H1 (cell line): ENCODE data around the gene INKA2. TPM values are rescaled to one million over a fixed set of nuclear protein-coding genes. Genes with fewer than 3 reads are reported as not detected.
A peak's percentile ranks its signal among the peaks of the same experiment; 100 is the strongest.

Experiments
- CTCF ChIA-PET: fragments of 300-600 bp; sonication (Branson Sonifier 250); formaldehyde crosslinking; loops from one replicate; lab custom pipeline; 2021; ENCODE audit not compliant: partially characterized antibody; lab: Charles Lee
- POLR2A ChIA-PET: fragments of 300-600 bp; sonication (Branson Sonifier 250); formaldehyde crosslinking; loops from one replicate; lab custom pipeline; 2021; ENCODE audit warnings: inconsistent platforms; ENCODE audit not compliant: partially characterized antibody; lab: Charles Lee
- DNase-seq, 2 experiments: peaks; one replicate each; pipeline versions ENCODE4 v3.0.0 to v3.0.0-alpha.2; 2010 to 2022; ENCODE audit warnings: low spot score in 2 of 2, low read depth in 1 of 2, mixed read lengths in 1 of 2
- FAIRE-seq: peaks from 2 replicates; lab custom pipeline; 2011; peaks lifted over from hg19 to GRCh38; lab: Jason Lieb, UNC
- H2AFZ ChIP-seq: 2 replicates; pipeline ENCODE4 v1.8.1; 2012; ENCODE audit warnings: low read length, inconsistent platforms
- H2AK5ac ChIP-seq: 2 replicates; pipeline ENCODE4 v1.6.1; 2013; ENCODE audit warnings: low read depth, low read length
- H2BK120ac ChIP-seq: replicated peaks from 2 replicates; pipeline ENCODE3; 2013; ENCODE audit warnings: low read depth, low read length, inconsistent platforms
- H2BK12ac ChIP-seq: 2 replicates; pipeline ENCODE4 v1.6.1; 2013; ENCODE audit warnings: low read depth, low read length
- H2BK15ac ChIP-seq: 2 replicates; pipeline ENCODE4 v1.6.1; 2013; ENCODE audit warnings: low read length
- H2BK20ac ChIP-seq: 2 replicates; pipeline ENCODE4 v1.6.1; 2013; ENCODE audit warnings: low read length
- H2BK5ac ChIP-seq: 2 replicates; pipeline ENCODE4 v1.6.1; 2013; ENCODE audit warnings: low read depth, low read length
- H3K14ac ChIP-seq: 2 replicates; pipeline ENCODE4 v1.6.1; 2013; ENCODE audit warnings: inconsistent platforms; ENCODE audit not compliant: insufficient read length
- H3K18ac ChIP-seq: 2 replicates; pipeline ENCODE4 v1.6.1; 2013; ENCODE audit warnings: low read length; ENCODE audit errors: extremely low read depth
- H3K23ac ChIP-seq: 2 replicates; pipeline ENCODE4 v1.6.1; 2013; ENCODE audit warnings: inconsistent platforms; ENCODE audit not compliant: insufficient read length
- H3K23me2 ChIP-seq: 2 replicates; pipeline ENCODE4 v1.6.1; 2013; ENCODE audit warnings: low read depth, low read length
- H3K27ac ChIP-seq: 2 replicates; pipeline ENCODE4 v1.6.1; 2011; ENCODE audit warnings: low read depth, low read length, inconsistent platforms
- H3K27me3 ChIP-seq, 4 experiments: replicated peaks in 1 of 4; 1 replicate in 1 of 4; 2 replicates in 3 of 4; pipeline versions ENCODE4 v1.6.1 to v1.8.1; 2011 to 2013; ENCODE audit warnings: low read length in 3 of 4, mild to moderate bottlenecking in 3 of 4, inconsistent platforms in 2 of 4, mixed read lengths in 2 of 4, moderate library complexity in 1 of 4; ENCODE audit not compliant: control insufficient read depth in 3 of 4, insufficient read depth in 3 of 4; ENCODE audit errors: extremely low read depth in 1 of 4
- H3K36me3 ChIP-seq, 4 experiments: 2 replicates each; pipeline versions ENCODE4 v1.6.1 to v1.8.1; 2011 to 2013; ENCODE audit warnings: mild to moderate bottlenecking in 4 of 4, low read length in 3 of 4, moderate library complexity in 2 of 4, control low read depth in 1 of 4, inconsistent platforms in 1 of 4; ENCODE audit not compliant: insufficient read depth in 4 of 4, control insufficient read depth in 2 of 4
- H3K4ac ChIP-seq: replicated peaks from 2 replicates; pipeline ENCODE3; 2013; ENCODE audit warnings: low read length, low read depth, mixed read lengths, inconsistent platforms; ENCODE audit not compliant: insufficient read length
- H3K4me1 ChIP-seq, 4 experiments: replicated peaks in 1 of 4; 1 replicate in 1 of 4; 2 replicates in 3 of 4; pipeline versions ENCODE4 v1.6.1 to v1.8.1; 2011 to 2013; ENCODE audit warnings: low read length in 3 of 4, inconsistent platforms in 2 of 4, mixed read lengths in 1 of 4; ENCODE audit not compliant: insufficient read depth in 4 of 4, control insufficient read depth in 3 of 4
- H3K4me2 ChIP-seq, 2 experiments: 2 replicates each; pipeline versions ENCODE4 v1.6.1 to v1.8.1; 2011 to 2013; ENCODE audit warnings: low read depth in 2 of 2, low read length in 2 of 2, control low read depth in 1 of 2, inconsistent platforms in 1 of 2, mild to moderate bottlenecking in 1 of 2; ENCODE audit not compliant: insufficient read depth in 1 of 2
- H3K4me3 ChIP-seq, 4 experiments: fragments of 200-600, 300-600 bp in 1 of 4; sonication (generic), shearing (Covaris generic), sonication (Bioruptor Twin) in 1 of 4; 2 replicates each; pipeline versions ENCODE4 v1.5.1 to v1.8.1; 2011 to 2016; ENCODE audit warnings: low read length in 4 of 4, low read depth in 3 of 4, control low read depth in 2 of 4, inconsistent platforms in 2 of 4, mild to moderate bottlenecking in 2 of 4, mixed read lengths in 1 of 4, moderate library complexity in 1 of 4; ENCODE audit not compliant: insufficient read depth in 2 of 4; ENCODE audit errors: extremely low read depth in 1 of 4
- H3K56ac ChIP-seq: replicated peaks from 2 replicates; pipeline ENCODE3; 2013; ENCODE audit warnings: low read depth, mild to moderate bottlenecking, mixed read lengths, low read length, inconsistent platforms; ENCODE audit not compliant: insufficient read length
- H3K79me1 ChIP-seq: 2 replicates; pipeline ENCODE4 v1.6.1; 2013; ENCODE audit warnings: low read depth, low read length, control low read depth
- H3K79me2 ChIP-seq, 2 experiments: 2 replicates each; pipeline versions ENCODE4 v1.6.1 to v1.8.1; 2012 to 2013; ENCODE audit warnings: low read length in 2 of 2, mild to moderate bottlenecking in 2 of 2, inconsistent platforms in 1 of 2; ENCODE audit not compliant: insufficient read depth in 2 of 2, control insufficient read depth in 1 of 2
- H3K9ac ChIP-seq, 4 experiments: replicated peaks in 1 of 4; 1 replicate in 1 of 4; 2 replicates in 3 of 4; pipeline versions ENCODE4 v1.6.1 to v1.8.1; 2011 to 2013; ENCODE audit warnings: low read depth in 3 of 4, low read length in 3 of 4, control low read depth in 2 of 4, mild to moderate bottlenecking in 2 of 4, moderate library complexity in 2 of 4, inconsistent platforms in 1 of 4; ENCODE audit errors: extremely low read depth in 1 of 4
- H3K9me3 ChIP-seq, 2 experiments: 2 replicates each; pipeline versions ENCODE4 v1.6.1 to v1.8.1; 2012 to 2013; ENCODE audit warnings: mild to moderate bottlenecking in 2 of 2, moderate library complexity in 2 of 2, control low read depth in 1 of 2, inconsistent platforms in 1 of 2, low read depth in 1 of 2, low read length in 1 of 2, mixed read lengths in 1 of 2; ENCODE audit not compliant: insufficient read depth in 2 of 2
- H4K20me1 ChIP-seq, 2 experiments: replicated peaks in 1 of 2; 2 replicates each; pipeline versions ENCODE3 to v1.8.1; 2011 to 2013; ENCODE audit warnings: inconsistent platforms in 2 of 2, low read length in 2 of 2, mild to moderate bottlenecking in 1 of 2; ENCODE audit not compliant: insufficient read depth in 2 of 2, control insufficient read depth in 1 of 2
- H4K5ac ChIP-seq: 2 replicates; pipeline ENCODE4 v1.6.1; 2013; ENCODE audit warnings: low read length, low read depth, mixed read lengths, inconsistent platforms; ENCODE audit not compliant: insufficient read length
- H4K8ac ChIP-seq: 2 replicates; pipeline ENCODE4 v1.8.0; 2013; ENCODE audit warnings: mild to moderate bottlenecking, moderate library complexity, low read length, inconsistent platforms; ENCODE audit not compliant: insufficient read depth; ENCODE audit errors: extremely low read depth
- H4K91ac ChIP-seq: replicated peaks from 2 replicates; pipeline ENCODE3; 2013; ENCODE audit warnings: low read length, mixed read lengths, inconsistent platforms; ENCODE audit not compliant: insufficient read length
- BACH1 ChIP-seq: IDR thresholded peaks from 2 replicates; pipeline ENCODE4 v1.6.1; 2012; ENCODE audit warnings: low read length, improper control_type of control experiment
- BCL11A ChIP-seq, 2 experiments: IDR thresholded peaks; one replicate each; pipeline ENCODE4 v1.6.1; 2011; ENCODE audit warnings: low read depth in 2 of 2, low read length in 2 of 2, mild to moderate bottlenecking in 2 of 2
- CBX8 ChIP-seq: fragments of 300-800, 300-1000 bp; sonication (generic); IDR thresholded peaks from 2 replicates; pipeline ENCODE4 v1.7.1; 2016; ENCODE audit warnings: low read depth, low read length, borderline replicate concordance
- CHD2 ChIP-seq: IDR thresholded peaks from 2 replicates; pipeline ENCODE4 v1.6.1; 2012; ENCODE audit warnings: low read length, improper control_type of control experiment
- HDAC6 ChIP-seq: IDR thresholded peaks from one replicate; pipeline ENCODE4 v1.7.1; 2012; ENCODE audit warnings: low read depth, mild to moderate bottlenecking, inconsistent platforms, low read length, moderate library complexity
- JUND ChIP-seq: IDR thresholded peaks from 2 replicates; pipeline ENCODE4 v1.6.1; 2011; ENCODE audit warnings: mild to moderate bottlenecking, improper control_type of control experiment, low read length
- POLR2A ChIP-seq, 2 experiments: IDR thresholded peaks; 1 replicate in 1 of 2; 2 replicates in 1 of 2; pipeline ENCODE4 v1.6.1; 2011; ENCODE audit warnings: low read depth in 2 of 2, low read length in 2 of 2, mild to moderate bottlenecking in 2 of 2; ENCODE audit errors: control extremely low read depth in 1 of 2
- SP4 ChIP-seq: IDR thresholded peaks from 2 replicates; pipeline ENCODE4 v1.6.1; 2012; ENCODE audit warnings: low read length, inconsistent platforms
- WGBS, 2 experiments: shearing (Covaris generic) in 1 of 2; methylation state at CpG; one replicate each; pipeline versions ENCODE4 v1.1.6 to v1.1.7; 2013 to 2015; ENCODE audit warnings: low lambda C conversion rate in 2 of 2, mixed read lengths in 2 of 2, inconsistent platforms in 1 of 2, low coverage in 1 of 2, missing lambda C conversion rate in 1 of 2; ENCODE audit not compliant: insufficient replicate concordance in 2 of 2, insufficient coverage in 1 of 2, insufficient read length in 1 of 2; ENCODE audit errors: extremely low coverage in 1 of 2, missing lambda C conversion rate in 1 of 2; 5-methylcytosine and 5-hydroxymethylcytosine counted together
- polyA plus RNA-seq, 7 experiments: library from polyadenylated mRNA; depleted of rRNA in 3 of 7; stranded (reverse) in 5 of 7; unstranded in 2 of 7; fragments of >200 nt in 5 of 7; fragments of 200-250 nt in 2 of 7; gene quantifications; 1 replicate in 5 of 7; 2 replicates in 1 of 7; 4 replicates in 1 of 7; pipeline versions ENCODE4 v1.2.1 to v1.2.3, GENCODE V29; 2011 to 2013; ENCODE audit warnings: missing spikeins in 2 of 7, mixed read lengths in 2 of 7
- total RNA-seq: library from RNA; stranded (reverse); fragmentation: NEBNext Ultra II Directional; extraction: Animal tissue kit (Norgen Biotek cat#: 25700); gene quantifications from 2 replicates; pipeline ENCODE4 v1.2.1, GENCODE V29; 2021
- TF ChIP-seq, protein P1 (sequence below), 3 experiments: IDR thresholded peaks; 1 replicate in 2 of 3; 2 replicates in 1 of 3; pipeline versions ENCODE4 v1.5.1 to v1.6.1; 2011; ENCODE audit warnings: low read length in 3 of 3, mild to moderate bottlenecking in 3 of 3, inconsistent platforms in 2 of 3, low read depth in 1 of 3, moderate library complexity in 1 of 3; ENCODE audit not compliant: insufficient read depth in 1 of 3; ENCODE audit errors: control extremely low read depth in 1 of 3

Gene INKA2
- total and polyA plus RNA-seq, 2 of the 8 experiments (the other 6 are each of a cell fraction or from before 2014, with no cell fraction given) = 4.2 to 11.5 TPM

- H3K79me1 ChIP-seq = no peaks in the 10 kb centered on the region; the same call in 1 of the 2 replicates
- H4K20me1 ChIP-seq = peaks cover 0 to 10% of the 10 kb centered on the region in 2 experiments
- DNase-seq (peak in 1 of 2 experiments; percentile 87), FAIRE-seq (no peak)
- peak overlapping the region; percentile 16; the same call in 1 of the 2 replicates for H3K27ac ChIP-seq
- H3K79me2 ChIP-seq = peaks cover 0 to 21% of the 10 kb centered on the region in 2 experiments; a peak in 3 of 4 replicates
- no peak overlapping the region for H2BK20ac ChIP-seq
- H3K56ac ChIP-seq = no peak overlapping the region
- H4K5ac ChIP-seq = peak overlapping the region; percentile 62
- 0 out of 2 replicates have a peak overlapping the region, but pooled peaks have one; percentile 5 for H2BK15ac ChIP-seq
- no peaks in the 10 kb centered on the region for H3K36me3 ChIP-seq
- H3K23ac ChIP-seq = no peak overlapping the region
- peaks cover 19 to 26% (median 23%) of the 10 kb centered on the region in 4 experiments for H3K4me1 ChIP-seq
- peak overlapping the region; percentile 71 for H3K4ac ChIP-seq
- H3K9ac ChIP-seq = peak overlapping the region in 3 of 4 experiments; percentile 39 to 64 (median 44); a peak in 6 of 7 replicates
- peaks cover 16% of the 10 kb centered on the region; the same call in 1 of the 2 replicates for H3K23me2 ChIP-seq
- H3K4me3 ChIP-seq = peak overlapping the region; percentile 62 to 74 (median 71)
- H3K18ac ChIP-seq = peak overlapping the region; percentile 93
- no peak overlapping the region for H2AK5ac ChIP-seq
- 3% methylated on average over 63 of the region's 63 CpGs; no CpG with 5 or more reads in 1 of the 2 experiments for WGBS, 2 experiments
- peak overlapping the region; percentile 89 to 97 for H3K4me2 ChIP-seq
- H3K14ac ChIP-seq = no peak overlapping the region
- peak overlapping the region; percentile 71 for H4K91ac ChIP-seq
- H3K9me3 ChIP-seq = no peaks in the 10 kb centered on the region
- peak overlapping the region; percentile 33 for H2BK120ac ChIP-seq
- ChIA-PET CTCF (interaction anchor here (1.1 to 42.0 kb wide), 4 partner anchors 4 to 246 kb away, joined by 3 to 1070 read pairs (median 538); partner anchors contain the start of genes DDX20 and INKA2), POLR2A (interaction anchor here (0.9 to 19.0 kb wide), 5 partner anchors 10 to 224 kb away, joined by 3 to 343 read pairs (median 31); partner anchors contain the start of gene DDX20)
- H4K8ac ChIP-seq = peak overlapping the region; percentile 35; the same call in 1 of the 2 replicates
- H2BK5ac ChIP-seq = peak overlapping the region; percentile 84
- peak overlapping the region; percentile 91 for H2BK12ac ChIP-seq
- peak overlapping the region; percentile 54; the same call in 1 of the 2 replicates for H2AFZ ChIP-seq
- peaks cover 0 to 6% (median 4%) of the 10 kb centered on the region in 4 experiments; a peak in 3 of 7 replicates for H3K27me3 ChIP-seq
- no peak for TF ChIP-seq BCL11A (IDR thresholded peaks at IDR 0.05; ENCODE audit: low read depth in 2 of 2, low read length in 2 of 2)
- TF ChIP-seq CHD2 = no peak
- TF ChIP-seq BACH1 = no peak
- no peak for TF ChIP-seq JUND
- no peak for TF ChIP-seq SP4
- peak in 1 of 2 experiments; percentile 22; a peak in 1 of 3 replicates for TF ChIP-seq POLR2A (IDR thresholded peaks at IDR 0.05; ENCODE audit: control extremely low read depth in 1 of 2, low read depth in 2 of 2, low read length in 2 of 2)
- TF ChIP-seq, protein P1, sequence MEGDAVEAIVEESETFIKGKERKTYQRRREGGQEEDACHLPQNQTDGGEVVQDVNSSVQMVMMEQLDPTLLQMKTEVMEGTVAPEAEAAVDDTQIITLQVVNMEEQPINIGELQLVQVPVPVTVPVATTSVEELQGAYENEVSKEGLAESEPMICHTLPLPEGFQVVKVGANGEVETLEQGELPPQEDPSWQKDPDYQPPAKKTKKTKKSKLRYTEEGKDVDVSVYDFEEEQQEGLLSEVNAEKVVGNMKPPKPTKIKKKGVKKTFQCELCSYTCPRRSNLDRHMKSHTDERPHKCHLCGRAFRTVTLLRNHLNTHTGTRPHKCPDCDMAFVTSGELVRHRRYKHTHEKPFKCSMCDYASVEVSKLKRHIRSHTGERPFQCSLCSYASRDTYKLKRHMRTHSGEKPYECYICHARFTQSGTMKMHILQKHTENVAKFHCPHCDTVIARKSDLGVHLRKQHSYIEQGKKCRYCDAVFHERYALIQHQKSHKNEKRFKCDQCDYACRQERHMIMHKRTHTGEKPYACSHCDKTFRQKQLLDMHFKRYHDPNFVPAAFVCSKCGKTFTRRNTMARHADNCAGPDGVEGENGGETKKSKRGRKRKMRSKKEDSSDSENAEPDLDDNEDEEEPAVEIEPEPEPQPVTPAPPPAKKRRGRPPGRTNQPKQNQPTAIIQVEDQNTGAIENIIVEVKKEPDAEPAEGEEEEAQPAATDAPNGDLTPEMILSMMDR (IDR thresholded peaks at IDR 0.05; ENCODE audit: control extremely low read depth in 1 of 3, insufficient read depth in 1 of 3, low read depth in 1 of 3, low read length in 3 of 3) = peak in 1 of 3 experiments; percentile 13; a peak in 1 of 4 replicates
- no peak for TF ChIP-seq CBX8
- no peak for TF ChIP-seq HDAC6
These were observed 950 bp upstream of the INKA2 start for GRCh38 chr1:111739925-111740765.
